ENCODE data around the gene ZNF236. TPM values are rescaled to one million over a fixed set of nuclear protein-coding genes. Genes with fewer than 3 reads are reported as not detected.

The ZNF236 gene
- total and polyA plus RNA-seq, 2 donors (not counting 3 experiments of a cell fraction or from before 2014, with no cell fraction given) = 4.5 to 14.7 TPM

GRCh38 chr18:76984193-76985155 is 162.1 kb downstream of the ZNF236 start:
- Histone ChIP-seq H3K4me3 (replicated peaks in 1 of 3; ENCODE audit: insufficient read depth in 1 of 3, low read depth in 1 of 3, low read length in 3 of 3) (no peak overlapping the region), H3K27ac (ENCODE audit: insufficient read depth, low read depth, low read length) (no peak overlapping the region), H3K9ac (replicated peaks; ENCODE audit: extremely low read depth, insufficient read depth, low read length) (no peak overlapping the region), H3K9me1 (replicated peaks; ENCODE audit: control insufficient read depth, extremely low read depth, insufficient read depth, low read length) (no peaks in the 10 kb centered on the region), H3K4me2 (ENCODE audit: insufficient read depth, low read length) (no peak overlapping the region), H3K4me1 (ENCODE audit: control insufficient read depth, extremely low read depth, insufficient read depth, low read length) (no peaks in the 10 kb centered on the region), H3K27me3 (ENCODE audit: control insufficient read depth in 2 of 2, insufficient read depth in 2 of 2, low read length in 2 of 2) (peaks cover 0 to 7% of the 10 kb centered on the region in 2 experiments), H2AFZ (ENCODE audit: low read depth, low read length) (no peak overlapping the region), H3K36me3 (ENCODE audit: control insufficient read depth in 2 of 2, extremely low read depth in 1 of 2, insufficient read depth in 2 of 2, low read length in 2 of 2) (no peaks in the 10 kb centered on the region), H3K9me3 (replicated peaks; ENCODE audit: control insufficient read depth, insufficient read depth, low read length) (no peaks in the 10 kb centered on the region), H3K79me2 (ENCODE audit: control insufficient read depth, insufficient read depth, low read length) (no peaks in the 10 kb centered on the region), H4K20me1 (replicated peaks; ENCODE audit: control insufficient read depth, extremely low read depth, insufficient read depth, low read length) (no peaks in the 10 kb centered on the region)
- BruUV-seq (replicated peaks) = no TSS peak
- ChIA-PET POLR2A (no interaction called here), CTCF (interaction anchor here (0.7 to 8.0 kb wide), 18 partner anchors 8 to 227 kb away, joined by 3 to 140 read pairs (median 4); no protein-coding TSS in a partner anchor)
- FAIRE-seq (no peak), DNase-seq (ENCODE audit: low read depth, low spot score) (no peak)
- intact Hi-C loops (cut with micrococcal nuclease) = loop anchor here (5.0 kb wide), 1 partner anchor 73 kb away; no protein-coding TSS in a partner anchor
- dilution Hi-C loops (cut with MboI; ENCODE audit: extremely low pct_ligation_motif_present, low sequenced_read_pairs) = no loop called here
- TF ChIP-seq EZH2 (IDR thresholded peaks at IDR 0.05; ENCODE audit: borderline replicate concordance, low read depth, low read length, severe bottlenecking) (no peak), CTCF (IDR thresholded peaks at IDR 0.05; ENCODE audit: extremely low read depth in 1 of 2, insufficient read depth in 1 of 2, low read depth in 1 of 2, low read length in 2 of 2) (no peak), JUN (IDR thresholded peaks at IDR 0.05; ENCODE audit: borderline replicate concordance, insufficient read depth, insufficient read length, low read depth) (no peak)

Measured in endothelial cell of umbilical vein (primary cell).